GM19463 (cell line): ENCODE measurements around the gene GLRA3.
"Not testable (repeated sequence)": the region's sequence is repeated elsewhere in the genome, so short reads cannot be mapped to it uniquely, and the experiment has no call there.

Source experiments
- ATAC-seq: cut with Tn5 transposase; IDR thresholded peaks from one replicate; pipeline ENCODE4 v1.9.1; 2021; ENCODE audit warnings: mild to moderate bottlenecking, moderate library complexity; ENCODE audit not compliant: unreplicated experiment

The GLRA3 gene

GRCh38 chr4:174716986-174717770 lies 111.9 kb downstream of the GLRA3 start:
- ATAC-seq: no peak

DNA sequence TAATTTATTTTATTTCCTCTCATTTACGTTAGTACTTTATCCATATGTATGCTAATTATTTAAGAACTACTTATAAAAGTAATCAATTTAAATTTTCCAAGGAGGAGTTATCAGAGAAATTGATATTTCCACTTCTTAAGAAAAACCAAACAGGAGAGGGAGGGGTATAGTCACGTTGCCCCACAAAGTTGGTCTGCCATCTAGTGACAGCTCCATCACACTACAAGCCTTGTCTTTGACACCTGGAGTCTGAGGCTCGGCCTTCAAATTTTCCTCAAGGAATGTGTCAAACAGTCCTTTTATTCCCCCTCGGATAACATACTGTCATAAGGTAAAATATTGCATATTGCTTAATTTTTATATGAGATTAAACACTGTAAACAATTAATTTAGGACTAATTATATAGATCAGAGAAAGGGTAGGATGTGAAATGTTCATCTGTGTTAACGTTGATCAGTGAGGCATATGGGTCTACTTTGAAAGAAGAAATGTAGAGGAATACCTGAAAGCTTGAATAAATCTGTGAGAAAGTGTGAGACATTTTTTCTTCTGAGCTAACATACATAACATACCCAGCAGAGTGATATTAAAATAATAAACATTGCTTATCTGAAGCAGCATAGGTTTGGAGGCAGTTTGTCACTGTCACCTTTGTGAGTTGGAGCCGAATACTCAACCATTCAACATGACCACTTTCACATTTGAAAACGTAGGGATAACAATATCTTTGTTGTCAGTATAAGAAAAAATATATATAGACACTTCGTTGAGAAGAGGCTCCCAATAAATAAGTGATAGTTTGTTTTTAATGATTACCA lies 114.4 kb downstream of the GLRA3 start:
- ATAC-seq: peak; percentile 96

- no peak for ATAC-seq
Measured at GRCh38 chr4:174713821-174714220, 115.2 kb downstream of the GLRA3 start.

- ATAC-seq: no peak
Measured at GRCh38 chr4:174713181-174713580, 115.9 kb downstream of the GLRA3 start.

- no peak for ATAC-seq
Measured at GRCh38 chr4:174709526-174709925, 119.5 kb downstream of the GLRA3 start.

GRCh38 chr4:174708381-174708780 lies 120.7 kb downstream of the GLRA3 start:
- no peak for ATAC-seq

GRCh38 chr4:174707902-174708301 lies 121.1 kb downstream of the GLRA3 start:
- ATAC-seq: no peak

GRCh38 chr4:174707051-174707676 lies 121.9 kb downstream of the GLRA3 start:
- peak; percentile 100 for ATAC-seq

GRCh38 chr4:174702979-174703478 lies 126.0 kb downstream of the GLRA3 start:
- no peak for ATAC-seq

- no peak for ATAC-seq
Measured at GRCh38 chr4:174699654-174700053, 129.4 kb downstream of the GLRA3 start.

DNA sequence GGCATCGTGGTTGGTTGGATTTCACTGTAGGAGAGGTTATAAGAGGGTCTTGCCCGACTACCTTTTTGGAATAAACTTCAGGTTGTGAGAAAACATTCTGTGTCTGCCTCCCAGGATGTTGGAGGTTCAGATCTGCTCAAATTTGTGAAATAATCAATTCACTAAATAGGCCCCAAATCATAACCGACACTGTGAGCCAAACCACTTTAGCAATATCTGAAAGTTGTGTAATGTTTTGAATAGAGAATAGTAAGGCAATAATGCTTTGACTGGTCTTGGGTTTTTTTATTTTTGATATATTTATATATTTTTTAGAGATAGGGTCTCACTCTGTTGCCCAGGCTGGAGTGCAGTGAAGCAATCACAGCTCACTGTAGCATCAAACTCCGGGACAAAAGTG lies 131.2 kb downstream of the GLRA3 start:
- ATAC-seq: no peak

DNA sequence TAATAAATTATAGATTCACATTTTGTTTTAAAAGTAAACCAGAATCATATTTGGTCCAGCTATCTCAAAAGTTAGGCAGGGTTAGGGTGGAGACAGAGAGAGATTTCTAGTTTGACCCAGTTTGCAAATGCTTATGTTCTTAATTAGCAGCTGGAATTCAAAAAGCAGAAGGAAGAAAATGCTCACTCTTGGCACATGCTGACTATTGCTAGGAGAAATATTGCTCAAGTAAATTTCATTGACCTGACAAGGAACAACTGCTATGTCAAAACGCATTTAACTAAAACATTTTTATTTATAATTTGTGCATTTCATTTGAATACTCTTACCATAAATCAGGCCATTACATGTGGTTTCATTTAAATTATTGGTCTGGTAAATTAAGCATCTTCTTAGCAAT lies 131.8 kb downstream of the GLRA3 start:
- ATAC-seq: no peak

- ATAC-seq: no peak
Measured at GRCh38 chr4:174696657-174697056, 132.4 kb downstream of the GLRA3 start.

DNA sequence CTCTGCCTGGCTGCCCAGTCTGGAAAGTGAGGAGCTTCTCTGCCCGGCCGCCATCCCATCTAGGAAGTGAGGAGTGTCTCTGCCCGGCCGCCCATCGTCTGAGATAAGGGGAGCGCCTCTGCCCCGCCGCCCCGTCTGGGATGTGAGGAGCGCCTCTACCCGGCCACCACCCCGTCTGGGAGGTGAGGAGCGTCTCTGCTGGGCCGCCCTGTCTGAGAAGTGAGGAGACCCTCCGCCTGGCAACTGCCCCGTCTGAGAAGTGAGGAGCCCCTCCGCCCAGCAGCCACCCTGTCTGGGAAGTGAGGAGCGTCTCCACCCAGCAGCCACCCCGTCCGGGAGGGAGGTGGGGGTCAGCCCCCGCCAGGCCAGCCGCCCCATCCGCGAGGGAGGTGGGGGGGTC lies 137.2 kb downstream of the GLRA3 start:
- not testable (repeated sequence) for ATAC-seq

- ATAC-seq: no peak
Measured at GRCh38 chr4:174690665-174691064, 138.4 kb downstream of the GLRA3 start.

- no peak for ATAC-seq
Measured at GRCh38 chr4:174689618-174690017, 139.4 kb downstream of the GLRA3 start.

GRCh38 chr4:174686826-174687225 lies 142.2 kb downstream of the GLRA3 start:
- ATAC-seq: no peak

DNA sequence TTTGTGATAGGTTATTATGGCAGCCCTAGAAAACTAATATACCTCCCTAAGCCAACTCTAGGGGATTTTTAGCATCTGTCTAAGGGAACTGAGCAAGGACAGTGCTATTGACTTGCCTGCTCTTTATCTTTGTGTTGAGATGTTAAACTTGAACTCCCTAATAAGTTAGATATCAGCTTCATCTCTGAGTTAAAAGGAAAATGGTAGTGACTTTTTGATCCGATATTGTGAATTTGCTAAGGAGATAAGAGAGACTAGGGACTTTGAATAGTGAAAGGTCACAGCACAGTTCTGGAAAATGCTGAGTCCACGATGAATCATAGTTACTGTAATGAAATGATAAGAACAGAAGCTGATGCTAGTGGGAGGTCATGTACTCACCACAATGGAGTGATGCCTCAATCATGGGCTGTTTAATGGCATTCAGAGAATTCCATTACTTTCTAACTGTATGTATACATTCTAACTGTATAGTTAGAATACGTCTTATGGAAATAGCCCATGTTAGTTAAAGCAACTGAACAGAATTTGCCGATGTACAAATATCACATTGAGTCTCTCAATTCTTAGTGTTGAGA lies 147.2 kb downstream of the GLRA3 start:
- no peak for ATAC-seq

DNA sequence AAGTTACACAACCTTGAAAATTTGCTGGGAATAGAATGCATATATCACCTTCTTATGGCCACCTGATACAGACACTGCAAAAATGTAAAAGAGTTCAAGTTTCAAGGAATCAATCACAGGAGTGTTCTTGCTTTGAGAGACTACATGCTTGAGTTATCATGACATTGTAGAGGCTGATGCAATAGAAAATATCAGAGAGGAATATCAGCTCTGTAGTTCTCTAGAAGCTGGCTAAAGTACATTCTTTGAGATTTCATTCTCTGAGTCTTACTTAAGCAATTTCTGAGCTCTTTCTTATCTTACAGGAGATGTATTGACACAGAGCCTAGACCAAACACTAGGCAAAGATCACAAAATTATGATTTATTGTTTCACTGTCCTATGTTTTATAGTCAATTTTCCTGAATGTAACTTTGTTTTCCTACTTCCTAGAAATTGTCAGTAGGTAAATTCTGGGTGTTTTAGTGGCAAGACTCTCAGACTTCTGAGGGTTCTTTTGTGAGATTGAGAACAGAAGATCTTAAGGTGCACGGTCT lies 154.7 kb downstream of the GLRA3 start:
- ATAC-seq: no peak

DNA sequence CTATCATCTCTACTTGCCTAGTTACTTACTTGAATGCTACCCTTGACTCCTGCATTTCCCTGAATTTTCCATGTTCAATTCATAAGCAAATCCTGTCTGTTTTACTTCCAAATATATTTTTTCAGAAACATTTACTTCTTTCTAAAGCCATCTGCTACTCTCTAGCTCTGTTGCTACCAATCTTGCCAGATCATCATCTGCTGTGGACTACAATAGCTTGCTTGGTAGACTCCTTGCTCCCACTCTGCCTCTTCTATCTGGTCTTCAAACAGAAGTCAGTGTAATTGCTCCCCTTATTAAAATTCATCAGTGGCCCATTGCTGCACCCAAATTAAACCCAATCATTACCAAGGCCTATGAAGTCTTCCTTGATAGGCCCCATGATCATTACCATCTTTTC lies 155.2 kb downstream of the GLRA3 start:
- no peak for ATAC-seq

DNA sequence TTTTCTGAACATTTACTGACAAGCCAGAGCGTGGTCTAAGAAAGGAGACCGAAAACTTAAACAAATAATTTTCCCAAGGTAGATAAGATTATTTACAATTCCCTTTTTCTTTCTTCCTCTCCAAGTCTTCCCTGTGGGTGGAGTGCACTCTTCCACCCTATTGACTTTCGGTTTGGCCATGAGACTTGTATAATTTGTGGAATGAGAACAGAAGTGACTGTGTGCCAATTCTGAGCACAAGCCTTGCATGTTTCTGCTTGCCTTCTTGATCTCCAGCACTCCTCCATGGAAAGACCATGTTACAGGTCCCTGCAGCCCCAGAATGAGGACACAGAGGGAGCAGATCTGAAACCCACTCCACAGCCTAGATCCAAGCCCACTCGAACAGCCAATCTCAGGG lies 156.8 kb downstream of the GLRA3 start:
- no peak for ATAC-seq
